WTC11 (cell line): Measurements from ENCODE around the gene RILPL1.

Experiments used
- CTCF ChIP-seq: fragments of 200-600 bp; IDR thresholded peaks from 2 replicates; pipeline ENCODE4 v1.8.0; 2022; ENCODE audit warnings: antibody characterized with exemption
- GABPB1 ChIP-seq: sonication (generic); formaldehyde crosslinking; IDR thresholded peaks from 2 replicates; pipeline ENCODE4 v1.8.1; 2023; ENCODE audit warnings: mild to moderate bottlenecking, missing genetic modification reagents
- SP1 ChIP-seq: sonication (generic); formaldehyde crosslinking; conservative IDR thresholded peaks from 2 replicates; pipeline ENCODE4 v1.8.1; 2022; ENCODE audit warnings: missing genetic modification reagents
- TF ChIP-seq, protein P1 (sequence below): sonication (generic); formaldehyde crosslinking; IDR thresholded peaks from 2 replicates; pipeline ENCODE4 v1.8.1; 2022; ENCODE audit warnings: low read depth, missing genetic modification reagents, borderline replicate concordance

DNA sequence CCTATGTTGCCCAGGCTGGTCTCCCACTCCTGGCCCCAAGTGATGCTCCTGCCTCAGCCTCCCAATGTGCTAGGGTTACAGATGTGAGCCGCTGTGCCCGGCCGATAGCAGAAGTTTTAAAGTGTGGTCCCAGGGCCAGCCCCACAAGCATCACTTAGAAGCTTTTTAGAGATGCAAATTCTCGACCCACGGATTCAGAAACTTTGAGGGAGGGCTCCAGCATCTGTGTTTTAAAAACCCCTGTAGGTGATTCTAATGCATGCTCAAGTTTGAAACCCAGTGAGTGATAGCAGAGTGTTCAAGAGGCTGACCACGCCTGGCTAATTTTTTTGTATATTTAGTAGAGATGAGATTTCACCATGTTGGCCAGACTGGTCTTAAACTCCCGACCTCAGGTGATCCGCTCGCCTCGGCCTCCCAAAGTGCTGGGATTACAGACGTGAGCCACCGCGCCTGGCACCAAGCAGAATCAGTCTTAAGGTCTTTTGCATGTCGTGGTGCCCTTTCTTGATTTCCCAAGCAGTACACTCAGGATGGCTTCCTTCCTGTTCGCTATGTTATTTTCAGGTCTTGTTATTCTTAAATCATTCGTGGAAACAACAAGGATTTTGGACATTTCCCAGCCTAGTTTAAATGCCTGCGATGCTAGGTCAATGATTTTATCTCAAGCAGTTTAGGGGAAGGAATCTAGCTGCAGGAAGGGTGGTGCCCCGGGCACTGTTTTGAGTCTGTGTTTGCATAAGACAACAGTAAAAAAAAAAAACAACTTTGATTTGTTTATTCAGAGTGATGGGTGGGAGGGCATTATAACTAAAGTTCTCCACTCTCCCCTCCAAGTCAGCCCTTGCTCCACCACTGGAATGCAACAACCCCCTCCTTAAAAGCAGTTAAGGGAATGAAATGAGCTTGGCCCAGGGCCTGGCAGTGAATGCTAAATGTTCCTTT is 87.9 kb downstream of the RILPL1 start:
- TF ChIP-seq, protein P1, sequence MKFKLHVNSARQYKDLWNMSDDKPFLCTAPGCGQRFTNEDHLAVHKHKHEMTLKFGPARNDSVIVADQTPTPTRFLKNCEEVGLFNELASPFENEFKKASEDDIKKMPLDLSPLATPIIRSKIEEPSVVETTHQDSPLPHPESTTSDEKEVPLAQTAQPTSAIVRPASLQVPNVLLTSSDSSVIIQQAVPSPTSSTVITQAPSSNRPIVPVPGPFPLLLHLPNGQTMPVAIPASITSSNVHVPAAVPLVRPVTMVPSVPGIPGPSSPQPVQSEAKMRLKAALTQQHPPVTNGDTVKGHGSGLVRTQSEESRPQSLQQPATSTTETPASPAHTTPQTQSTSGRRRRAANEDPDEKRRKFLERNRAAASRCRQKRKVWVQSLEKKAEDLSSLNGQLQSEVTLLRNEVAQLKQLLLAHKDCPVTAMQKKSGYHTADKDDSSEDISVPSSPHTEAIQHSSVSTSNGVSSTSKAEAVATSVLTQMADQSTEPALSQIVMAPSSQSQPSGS (CRISPR knock-in tag) = no peak
- TF ChIP-seq CTCF (no peak), SP1 (no peak), GABPB1 (CRISPR knock-in tag) (no peak)
